PC-9 (cell line): ENCODE results near the gene GLB1L2. TPM values are rescaled to one million over a fixed set of nuclear protein-coding genes. Genes with fewer than 3 reads are reported as not detected.

Experiments
- BruUV-seq: library from RNA; stranded (reverse); fragments of 400-500 nt; replicated peaks from 2 replicates; lab custom pipeline; 2021; lab: Mats Ljungman, UMichigan
- CTCF ChIA-PET: fragments of 300-600 bp; sonication (Branson Sonifier 250); formaldehyde crosslinking; loops from one replicate; lab custom pipeline; 2022; ENCODE audit warnings: antibody characterized with exemption; lab: Charles Lee
- POLR2A ChIA-PET: fragments of 300-600 bp; sonication (Branson Sonifier 250); formaldehyde crosslinking; loops from one replicate; lab custom pipeline; 2022; ENCODE audit warnings: antibody characterized with exemption; ENCODE audit not compliant: unreplicated experiment; lab: Charles Lee
- DNase-seq, 2 experiments: peaks; one replicate each; pipeline versions ENCODE4 v3.0.0 to v3.0.0-alpha.2; 2015 to 2022; ENCODE audit warnings: mixed read lengths in 1 of 2
- H2AFZ ChIP-seq: fragments of 200-600 bp; sonication (generic); 2 replicates; pipeline ENCODE4 v1.8.1; 2017; ENCODE audit warnings: antibody characterized with exemption
- H3F3A ChIP-seq: fragments of 200-600 bp; sonication (generic); 2 replicates; pipeline ENCODE4 v1.8.1; 2017; ENCODE audit warnings: antibody characterized with exemption, mild to moderate bottlenecking, low read depth; ENCODE audit not compliant: insufficient read depth
- H3K27ac ChIP-seq: fragments of 200-600 bp; sonication (generic); 2 replicates; pipeline ENCODE4 v1.6.1; 2016; ENCODE audit warnings: mixed run types
- H3K27me3 ChIP-seq: fragments of 200-600 bp; sonication (generic); 2 replicates; pipeline ENCODE4 v1.6.1; 2016; ENCODE audit warnings: low read depth, mixed run types; ENCODE audit not compliant: insufficient read depth
- H3K36me3 ChIP-seq: fragments of 200-600 bp; sonication (generic); 2 replicates; pipeline ENCODE4 v1.6.1; 2016; ENCODE audit warnings: low read depth, mixed run types
- H3K4me1 ChIP-seq: fragments of 200-600 bp; sonication (generic); replicated peaks from 2 replicates; pipeline ENCODE4 v1.6.1; 2016; ENCODE audit warnings: mixed run types; ENCODE audit not compliant: insufficient read depth
- H3K4me2 ChIP-seq: fragments of 200-600 bp; sonication (generic); 2 replicates; pipeline ENCODE4 v1.6.1; 2017; ENCODE audit warnings: mixed run types
- H3K4me3 ChIP-seq: fragments of 200-600 bp; sonication (generic); 2 replicates; pipeline ENCODE4 v1.6.1; 2016; ENCODE audit warnings: mixed run types
- H3K79me2 ChIP-seq: fragments of 200-600 bp; sonication (generic); 2 replicates; pipeline ENCODE4 v1.6.1; 2017; ENCODE audit warnings: low read depth, mixed run types
- H3K9me2 ChIP-seq: fragments of 200-600 bp; sonication (generic); 2 replicates; pipeline ENCODE4 v1.8.1; 2017; ENCODE audit warnings: mild to moderate bottlenecking; ENCODE audit not compliant: insufficient read depth
- H3K9me3 ChIP-seq: fragments of 200-600 bp; sonication (generic); 2 replicates; pipeline ENCODE4 v1.8.1; 2016; ENCODE audit warnings: low read depth; ENCODE audit not compliant: insufficient read depth
- H4K20me1 ChIP-seq: fragments of 200-600 bp; sonication (generic); 2 replicates; pipeline ENCODE4 v1.8.1; 2017; ENCODE audit not compliant: insufficient read depth
- CTCF ChIP-seq: fragments of 200-600 bp; sonication (generic); conservative IDR thresholded peaks from 2 replicates; pipeline ENCODE4 v1.6.1; 2017; ENCODE audit warnings: mixed run types, antibody characterized with exemption, mild to moderate bottlenecking, moderate library complexity
- EZH2 ChIP-seq: fragments of 200-600 bp; sonication (generic); IDR thresholded peaks from 2 replicates; pipeline ENCODE4 v1.8.0; 2017; ENCODE audit warnings: antibody characterized with exemption, low read depth
- intact Hi-C: fragments of 100-400 bp; cut with micrococcal nuclease; formaldehyde crosslinking; loops from one replicate; pipeline ENCODE4 v1.10.0; 2022; ENCODE audit not compliant: unreplicated experiment
- total RNA-seq: library from RNA; stranded (reverse); gene quantifications from 2 replicates; pipeline ENCODE4 v1.2.3, GENCODE V29; 2021

GLB1L2 gene
- total RNA-seq, 1 experiment from 2014 or later, result 32.2 TPM

DNA sequence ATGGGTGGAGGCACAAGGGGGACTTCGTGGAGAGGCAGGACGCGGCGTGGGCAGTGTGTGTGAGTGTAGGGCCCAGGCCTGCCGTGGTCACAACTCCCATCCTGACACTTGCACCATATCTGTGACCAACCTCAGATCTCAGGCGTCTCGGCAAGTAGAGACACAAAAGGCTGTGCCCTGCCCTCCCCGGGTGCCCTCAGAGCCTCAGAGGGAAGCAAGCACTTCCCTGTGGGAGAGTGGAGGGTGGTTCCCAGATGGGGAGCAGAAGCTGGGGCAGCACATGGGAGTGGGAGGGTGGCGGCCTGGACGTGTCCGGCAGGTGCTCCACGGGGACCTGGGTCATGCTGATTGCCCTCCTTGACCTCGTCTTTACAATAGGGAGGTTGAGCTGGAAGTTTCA is 59.9 kb downstream of the GLB1L2 start:
- no peak for TF ChIP-seq EZH2
- no peak for TF ChIP-seq CTCF
- H3K9me3 ChIP-seq, result no peaks in the 10 kb centered on the region
- no peak overlapping the region for H3K4me2 ChIP-seq
- H3F3A ChIP-seq, result no peaks in the 10 kb centered on the region
- no peak overlapping the region for H3K4me3 ChIP-seq
- H3K36me3 ChIP-seq, result no peaks in the 10 kb centered on the region
- H2AFZ ChIP-seq, result no peak overlapping the region
- no peaks in the 10 kb centered on the region for H3K79me2 ChIP-seq
- intact Hi-C loops, result no loop called here
- POLR2A ChIA-PET, result no interaction called here
- no peaks in the 10 kb centered on the region; the same call in 1 of the 2 replicates for H4K20me1 ChIP-seq
- no peaks in the 10 kb centered on the region for H3K4me1 ChIP-seq
- BruUV-seq, result no TSS peak
- no peaks in the 10 kb centered on the region for H3K9me2 ChIP-seq
- CTCF ChIA-PET, result no interaction called here
- H3K27ac ChIP-seq, result no peak overlapping the region
- H3K27me3 ChIP-seq, result peaks cover 97% of the 10 kb centered on the region
- no peak for DNase-seq

GRCh38 chr11:134392953-134393615 is 61.3 kb downstream of the GLB1L2 start:
- H3K4me2 ChIP-seq, result no peak overlapping the region
- H3K27me3 ChIP-seq, result peaks cover 98% of the 10 kb centered on the region
- BruUV-seq, result no TSS peak
- no peaks in the 10 kb centered on the region; the same call in 1 of the 2 replicates for H4K20me1 ChIP-seq
- H3K9me3 ChIP-seq, result no peaks in the 10 kb centered on the region
- no peak overlapping the region for H2AFZ ChIP-seq
- H3K4me3 ChIP-seq, result no peak overlapping the region
- no peaks in the 10 kb centered on the region for H3K9me2 ChIP-seq
- no peak overlapping the region for H3K27ac ChIP-seq
- no peaks in the 10 kb centered on the region for H3K79me2 ChIP-seq
- no peaks in the 10 kb centered on the region for H3F3A ChIP-seq
- no peaks in the 10 kb centered on the region for H3K36me3 ChIP-seq
- intact Hi-C loops, result no loop called here
- POLR2A ChIA-PET, result no interaction called here
- no peak for TF ChIP-seq EZH2
- TF ChIP-seq CTCF, result no peak
- DNase-seq, result no peak
- H3K4me1 ChIP-seq, result no peaks in the 10 kb centered on the region
- CTCF ChIA-PET, result no interaction called here

DNA sequence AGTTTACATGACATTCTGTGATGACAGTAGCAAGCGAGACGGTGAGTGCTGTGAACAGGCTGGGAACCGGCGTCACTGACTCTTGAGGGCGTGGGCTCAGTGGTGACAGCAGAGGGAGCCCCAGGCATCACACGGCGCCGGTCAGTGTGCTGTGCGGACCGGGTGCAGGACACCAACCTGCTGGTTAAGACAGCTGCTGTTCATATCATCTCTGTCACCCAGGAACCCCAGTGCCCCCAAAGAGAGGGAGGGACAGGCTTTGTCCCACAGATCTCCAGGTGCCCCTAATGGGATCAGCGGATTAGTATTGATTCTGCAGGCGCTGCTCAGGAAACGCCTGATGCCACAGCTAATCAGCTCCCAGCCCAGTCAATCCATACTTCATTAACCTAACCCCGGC is 61.9 kb downstream of the GLB1L2 start:
- H3K79me2 ChIP-seq, result no peaks in the 10 kb centered on the region
- peak in 1 of 2 experiments; percentile 4 for DNase-seq
- intact Hi-C loops, result no loop called here

More for the DNA sequence above, 61.9 kb downstream of the GLB1L2 start:
- ChIA-PET CTCF (no interaction called here), POLR2A (no interaction called here)
- H4K20me1 ChIP-seq, result no peaks in the 10 kb centered on the region; the same call in 1 of the 2 replicates
- H3K4me1 ChIP-seq, result no peaks in the 10 kb centered on the region
- no peak overlapping the region for H2AFZ ChIP-seq
- peaks cover 99% of the 10 kb centered on the region for H3K27me3 ChIP-seq
- H3K9me3 ChIP-seq, result no peaks in the 10 kb centered on the region
- no peaks in the 10 kb centered on the region for H3K9me2 ChIP-seq
- H3K36me3 ChIP-seq, result no peaks in the 10 kb centered on the region
- H3K4me3 ChIP-seq, result no peak overlapping the region
- H3K4me2 ChIP-seq, result no peak overlapping the region
- TF ChIP-seq CTCF (0 out of 2 replicates have a peak, but pooled peaks have one; percentile 25), EZH2 (no peak)
- BruUV-seq, result no TSS peak
- H3F3A ChIP-seq, result no peaks in the 10 kb centered on the region
- no peak overlapping the region for H3K27ac ChIP-seq
